SK-N-SH (cell line): ENCODE measurements around the gene JMJD1C. TPM values are rescaled to one million over a fixed set of nuclear protein-coding genes. Genes with fewer than 3 reads are reported as not detected.

Experiments
- CTCF ChIA-PET: fragments of 300-600, 350-600 bp; formaldehyde crosslinking; extraction: SDS; loops from one replicate; lab custom pipeline; 2021; lab: Yijun Ruan, JAX
- POLR2A ChIA-PET: fragments of 350-600 bp; sonication (Branson Sonifier 250); formaldehyde crosslinking; extraction: SDS; loops from one replicate; lab custom pipeline; 2020; ENCODE audit warnings: antibody characterized with exemption, inconsistent platforms; lab: Yijun Ruan, JAX
- DNase-seq: peaks from one replicate; pipeline ENCODE4 v3.0.0; 2012
- H2AFZ ChIP-seq: fragments of 200-600 bp; sonication (generic); 2 replicates; pipeline ENCODE4 v1.8.1; 2016; ENCODE audit warnings: antibody characterized with exemption, mild to moderate bottlenecking, low read depth
- H3F3A ChIP-seq: fragments of 200-600 bp; sonication (generic); replicated peaks from 2 replicates; pipeline ENCODE3; 2016; ENCODE audit warnings: antibody characterized with exemption, mild to moderate bottlenecking; ENCODE audit not compliant: insufficient read depth
- H3K27ac ChIP-seq, 2 experiments: fragments of 200-500 bp in 1 of 2; fragments of 200-600 bp in 1 of 2; sonication (Bioruptor generic) in 1 of 2; sonication (generic), shearing (Covaris generic) in 1 of 2; 2 replicates each; pipeline versions ENCODE4 v1.5.1 to v1.6.1; 2014 to 2016; ENCODE audit warnings: low read depth in 2 of 2, inconsistent platforms in 1 of 2, low read length in 1 of 2, mild to moderate bottlenecking in 1 of 2, mixed read lengths in 1 of 2
- H3K27me3 ChIP-seq: fragments of 200-600 bp; sonication (generic), shearing (Covaris generic); 2 replicates; pipeline ENCODE4 v1.6.1; 2016; ENCODE audit warnings: mixed run types; ENCODE audit not compliant: insufficient read depth
- H3K36me3 ChIP-seq, 2 experiments: fragments of 200-500 bp in 1 of 2; fragments of 200-600 bp in 1 of 2; sonication (Bioruptor generic) in 1 of 2; sonication (generic) in 1 of 2; replicated peaks in 1 of 2; 2 replicates each; pipeline versions ENCODE3 to v1.5.1; 2014 to 2016; ENCODE audit warnings: low read length in 1 of 2, mild to moderate bottlenecking in 1 of 2; ENCODE audit not compliant: insufficient read depth in 2 of 2, control insufficient read depth in 1 of 2
- H3K4me1 ChIP-seq, 2 experiments: fragments of 200-500 bp in 1 of 2; fragments of 200-600 bp in 1 of 2; sonication (Bioruptor generic) in 1 of 2; sonication (generic), shearing (Covaris generic) in 1 of 2; 2 replicates each; pipeline versions ENCODE4 v1.5.1 to v1.6.1; 2014 to 2016; ENCODE audit warnings: low read depth in 1 of 2, low read length in 1 of 2, mixed run types in 1 of 2; ENCODE audit not compliant: insufficient read depth in 2 of 2, control insufficient read depth in 1 of 2
- H3K4me2 ChIP-seq: fragments of 200-600 bp; sonication (generic), shearing (Covaris generic); 2 replicates; pipeline ENCODE4 v1.6.1; 2017; ENCODE audit warnings: mixed run types
- H3K4me3 ChIP-seq, 2 experiments: fragments of 200-500 bp in 1 of 2; fragments of 200-600 bp in 1 of 2; sonication (Bioruptor generic) in 1 of 2; sonication (generic), shearing (Covaris generic) in 1 of 2; 2 replicates each; pipeline versions ENCODE4 v1.5.1 to v1.8.1; 2014 to 2016; ENCODE audit warnings: low read depth in 2 of 2, inconsistent platforms in 1 of 2, low read length in 1 of 2, mild to moderate bottlenecking in 1 of 2, mixed read lengths in 1 of 2, moderate library complexity in 1 of 2
- H3K79me2 ChIP-seq: fragments of 200-600 bp; sonication (generic); 2 replicates; pipeline ENCODE4 v1.8.1; 2017; ENCODE audit warnings: mild to moderate bottlenecking; ENCODE audit not compliant: insufficient read depth
- H3K9ac ChIP-seq: fragments of 200-600 bp; sonication (generic); 2 replicates; pipeline ENCODE4 v1.6.1; 2017; ENCODE audit warnings: mixed run types
- H3K9me2 ChIP-seq: fragments of 200-600 bp; sonication (generic); 2 replicates; pipeline ENCODE4 v1.6.1; 2017; ENCODE audit warnings: mixed run types
- H3K9me3 ChIP-seq: fragments of 200-600 bp; sonication (generic); 2 replicates; pipeline ENCODE4 v1.6.1; 2017; ENCODE audit warnings: mixed run types, mild to moderate bottlenecking, moderate library complexity
- H4K20me1 ChIP-seq: fragments of 200-600 bp; sonication (generic); 2 replicates; pipeline ENCODE4 v1.6.1; 2017; ENCODE audit warnings: mild to moderate bottlenecking, mixed run types; ENCODE audit not compliant: insufficient read depth
- CHD2 ChIP-seq: fragments of 150-350 bp; IDR thresholded peaks from 2 replicates; pipeline ENCODE4 v1.6.1; 2018; ENCODE audit warnings: low read length; ENCODE audit not compliant: partially characterized antibody
- CTCF ChIP-seq: fragments of 200-600 bp; sonication (generic); IDR thresholded peaks from 2 replicates; pipeline ENCODE4 v1.6.1; 2017; ENCODE audit warnings: antibody characterized with exemption, mild to moderate bottlenecking, moderate library complexity
- EP300 ChIP-seq, 2 experiments: IDR thresholded peaks; 2 replicates each; pipeline versions ENCODE4 v1.4.0 to v1.6.1; 2012; ENCODE audit warnings: borderline replicate concordance in 1 of 2, low read depth in 1 of 2, low read length in 1 of 2
- EZH2phosphoT487 ChIP-seq: fragments of 200-600 bp; sonication (generic); IDR thresholded peaks from 2 replicates; pipeline ENCODE4 v1.6.1; 2017; ENCODE audit warnings: low read depth, mixed run types, mild to moderate bottlenecking, antibody characterized with exemption, moderate library complexity, borderline replicate concordance
- FOSL2 ChIP-seq: IDR thresholded peaks from 2 replicates; pipeline ENCODE4 v1.4.0; 2012; ENCODE audit warnings: low read depth, mild to moderate bottlenecking, moderate library complexity, borderline replicate concordance
- FOXJ3 ChIP-seq: sonication (generic); formaldehyde crosslinking; IDR thresholded peaks from 2 replicates; pipeline ENCODE4 v1.5.1; 2020; ENCODE audit warnings: mild to moderate bottlenecking, missing genetic modification reagents
- GABPA ChIP-seq: IDR thresholded peaks from 2 replicates; pipeline ENCODE4 v1.4.0; 2012; ENCODE audit warnings: low read depth, mild to moderate bottlenecking
- JUND ChIP-seq: IDR thresholded peaks from 2 replicates; pipeline ENCODE4 v1.4.0; 2012
- MAX ChIP-seq: IDR thresholded peaks from 2 replicates; pipeline ENCODE4 v1.4.0; 2012; ENCODE audit warnings: low read depth
- MEF2A ChIP-seq: IDR thresholded peaks from 2 replicates; pipeline ENCODE4 v1.4.0; 2012; ENCODE audit warnings: low read depth, borderline replicate concordance
- MXI1 ChIP-seq: IDR thresholded peaks from 2 replicates; pipeline ENCODE4 v1.6.1; 2012; ENCODE audit warnings: mild to moderate bottlenecking, low read depth, low read length, improper control_type of control experiment
- NFIC ChIP-seq: IDR thresholded peaks from 2 replicates; pipeline ENCODE4 v1.4.0; 2012; ENCODE audit warnings: borderline replicate concordance
- NRF1 ChIP-seq: IDR thresholded peaks from 2 replicates; pipeline ENCODE4 v1.6.1; 2012; ENCODE audit warnings: low read depth, mild to moderate bottlenecking, low read length
- PBX3 ChIP-seq: IDR thresholded peaks from 2 replicates; pipeline ENCODE4; 2012
- RFX5 ChIP-seq: IDR thresholded peaks from 2 replicates; pipeline ENCODE4 v1.6.1; 2012; ENCODE audit warnings: mild to moderate bottlenecking, improper control_type of control experiment, low read length
- SIN3A ChIP-seq: IDR thresholded peaks from 2 replicates; pipeline ENCODE4 v1.6.1; 2012; ENCODE audit warnings: low read depth, mild to moderate bottlenecking, low read length, moderate library complexity, borderline replicate concordance
- SMC3 ChIP-seq: IDR thresholded peaks from 2 replicates; pipeline ENCODE4 v1.6.1; 2012; ENCODE audit warnings: low read depth, low read length, improper control_type of control experiment
- USF1 ChIP-seq: IDR thresholded peaks from 2 replicates; pipeline ENCODE4 v1.4.0; 2012; ENCODE audit warnings: low read depth, borderline replicate concordance
- USF2 ChIP-seq: fragments of 150-350 bp; IDR thresholded peaks from 2 replicates; pipeline ENCODE4 v1.6.1; 2017; ENCODE audit warnings: antibody characterized with exemption, low read length, low read depth, borderline replicate concordance
- WGBS: methylation state at CpG from one replicate; pipeline ENCODE4 v1.1.6; 2017; ENCODE audit warnings: low lambda C conversion rate; 5-methylcytosine and 5-hydroxymethylcytosine counted together
- polyA plus RNA-seq, 3 experiments: library from polyadenylated mRNA; depleted of rRNA; stranded (reverse); fragments of >200 nt; gene quantifications; 2 replicates each; pipeline ENCODE4 v1.2.3, GENCODE V29; 2012

Gene JMJD1C
- polyA plus RNA-seq, 1 of the 3 experiments (the other 2 are of a cell fraction), result 11.7 TPM

- TF ChIP-seq FOSL2, result no peak
- no peak for TF ChIP-seq NFIC
- no peak for TF ChIP-seq CTCF
- no peak for TF ChIP-seq CHD2
- TF ChIP-seq SIN3A, result no peak
- no peak for TF ChIP-seq GABPA
- TF ChIP-seq RFX5, result no peak
- TF ChIP-seq USF2, result no peak
- TF ChIP-seq EP300 (IDR thresholded peaks at IDR 0.05; ENCODE audit: borderline replicate concordance in 1 of 2, low read depth in 1 of 2, low read length in 1 of 2), result no peak
- TF ChIP-seq SMC3, result no peak
- no peak for TF ChIP-seq NRF1
- TF ChIP-seq MEF2A, result no peak
- no peak for TF ChIP-seq FOXJ3 (CRISPR knock-in tag)
- TF ChIP-seq JUND, result no peak
- TF ChIP-seq USF1, result no peak
- no peak for TF ChIP-seq PBX3
- no peak for TF ChIP-seq MAX
- no peak for TF ChIP-seq MXI1
- TF ChIP-seq EZH2phosphoT487, result no peak
- H4K20me1 ChIP-seq, result peaks cover 35% of the 10 kb centered on the region
- no peak overlapping the region for H3K4me2 ChIP-seq
- H3K9ac ChIP-seq, result no peak overlapping the region
- DNase-seq, result no peak
- no peaks in the 10 kb centered on the region for H3K36me3 ChIP-seq
- H3K9me2 ChIP-seq, result no peaks in the 10 kb centered on the region
- WGBS, result 90% methylated on average over 2 of the region's 2 CpGs
- H2AFZ ChIP-seq, result no peak overlapping the region
- peaks cover 98% of the 10 kb centered on the region for H3K79me2 ChIP-seq
- H3F3A ChIP-seq, result peaks cover 2% of the 10 kb centered on the region
- H3K4me1 ChIP-seq, result no peaks in the 10 kb centered on the region
- peaks cover 8% of the 10 kb centered on the region; the same call in 1 of the 2 replicates for H3K9me3 ChIP-seq
- CTCF ChIA-PET, result no interaction called here
- no peak overlapping the region for H3K27ac ChIP-seq
- H3K4me3 ChIP-seq, result no peak overlapping the region
- H3K27me3 ChIP-seq, result no peaks in the 10 kb centered on the region
- POLR2A ChIA-PET, result no interaction called here
Observed at GRCh38 chr10:63388421-63389031, 77.3 kb downstream of the JMJD1C start.
